ENCODE results near the gene FPR1.

FPR1 gene, protein sequence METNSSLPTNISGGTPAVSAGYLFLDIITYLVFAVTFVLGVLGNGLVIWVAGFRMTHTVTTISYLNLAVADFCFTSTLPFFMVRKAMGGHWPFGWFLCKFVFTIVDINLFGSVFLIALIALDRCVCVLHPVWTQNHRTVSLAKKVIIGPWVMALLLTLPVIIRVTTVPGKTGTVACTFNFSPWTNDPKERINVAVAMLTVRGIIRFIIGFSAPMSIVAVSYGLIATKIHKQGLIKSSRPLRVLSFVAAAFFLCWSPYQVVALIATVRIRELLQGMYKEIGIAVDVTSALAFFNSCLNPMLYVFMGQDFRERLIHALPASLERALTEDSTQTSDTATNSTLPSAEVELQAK

GRCh38 chr19:51751655-51752054 is at the start of gene FPR1:
Gene FPR1, minus strand, starts transcription at chr19:51751878. Its CDS starts 4,884 bp downstream, at chr19:51746994.
- DNase-seq, result no peak

DNA sequence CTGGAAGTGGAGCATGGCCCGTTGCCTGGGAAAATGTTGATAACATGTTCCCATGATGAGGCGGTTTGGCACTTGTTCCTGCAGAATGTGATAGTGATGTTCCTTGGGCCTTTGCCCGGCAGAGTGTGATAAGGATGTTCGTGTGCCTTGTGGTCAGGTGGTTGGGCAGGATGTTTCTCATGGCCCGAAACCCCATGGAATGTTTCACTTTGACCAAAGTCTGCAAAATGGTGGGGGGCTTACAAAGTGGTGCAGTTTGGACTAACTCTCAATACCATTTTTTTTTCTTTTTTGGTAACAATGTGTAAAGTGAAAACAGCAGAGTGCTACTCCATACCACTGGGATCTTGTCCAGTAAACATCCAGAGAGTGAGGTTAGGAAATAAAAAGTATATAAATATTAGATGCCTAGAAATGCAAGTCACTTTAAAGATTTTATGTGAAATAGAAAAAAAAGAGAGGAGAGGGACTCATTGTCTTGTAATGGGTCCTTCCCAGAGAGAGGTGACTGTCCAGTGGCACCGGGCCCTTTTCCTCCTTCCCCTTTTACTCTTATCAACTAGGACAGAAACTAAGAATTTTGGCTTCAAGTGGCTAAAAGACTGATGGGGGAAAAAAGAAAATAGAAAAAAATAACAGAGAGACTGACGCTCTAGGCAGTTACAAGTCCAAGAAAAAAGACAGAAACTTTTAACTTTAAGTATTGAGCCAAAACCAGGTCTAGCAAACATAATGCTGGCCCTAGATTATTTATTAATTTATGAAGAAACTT is 49.0 kb upstream of the FPR1 start:
- DNase-seq, result peak; percentile 74

DNA sequence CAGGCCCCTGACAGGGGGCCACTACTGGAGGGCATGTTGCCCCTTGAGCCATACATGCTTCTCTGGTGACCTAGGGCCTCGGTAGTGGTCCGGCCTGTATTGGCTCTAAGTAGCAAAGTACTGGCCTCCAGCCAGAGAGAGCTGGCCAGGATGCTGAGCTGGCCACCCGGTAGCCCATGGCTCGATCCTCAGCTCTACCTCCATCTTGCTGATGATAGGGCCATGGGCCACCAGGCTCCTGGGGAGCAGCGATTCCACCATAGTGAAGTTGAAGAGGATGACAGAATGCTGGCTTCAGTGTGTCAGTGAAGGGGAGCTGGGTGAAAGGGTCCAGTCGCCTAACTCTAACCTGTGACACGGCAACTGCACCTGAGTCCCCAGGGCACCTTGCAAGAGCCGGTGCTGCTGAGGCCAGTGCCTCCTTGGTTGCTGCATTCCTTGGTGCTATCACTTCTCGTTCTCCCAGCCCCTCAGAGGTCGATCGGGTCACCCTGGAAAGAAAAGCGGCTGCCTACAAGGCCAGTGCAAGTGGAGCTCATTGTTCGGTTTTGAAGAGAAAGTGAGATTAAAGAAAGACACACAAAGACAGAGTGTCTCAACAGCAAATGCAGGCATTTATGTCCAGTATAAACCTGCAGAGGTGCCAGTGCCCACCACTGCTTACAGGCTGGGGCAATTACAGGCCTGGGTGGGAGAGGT is 48.2 kb upstream of the FPR1 start:
- no peak for DNase-seq

GRCh38 chr19:51799034-51799773 is 47.5 kb upstream of the FPR1 start:
- DNase-seq, result peak; percentile 33

DNA sequence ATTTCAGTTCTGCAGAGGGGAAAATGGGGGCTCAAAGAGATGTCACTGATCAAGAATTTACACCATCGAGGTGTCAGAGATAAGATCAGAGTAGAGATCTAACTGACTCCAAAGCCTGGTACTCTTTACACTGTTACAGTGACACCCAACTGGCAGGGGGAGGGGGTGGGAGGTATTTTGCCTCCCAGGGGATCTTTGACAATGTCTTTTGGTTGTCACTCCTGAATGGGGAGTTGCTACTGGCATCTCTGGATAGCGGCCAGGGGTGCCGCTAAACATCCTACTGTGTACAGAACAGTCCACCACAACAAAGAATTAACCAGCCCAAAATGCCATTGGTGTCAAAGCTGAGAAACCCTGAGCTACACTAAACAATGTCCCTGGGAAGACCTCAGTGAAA is 46.4 kb upstream of the FPR1 start:
- DNase-seq, result no peak

GRCh38 chr19:51797480-51797879 is 45.8 kb upstream of the FPR1 start:
- DNase-seq, result no peak

DNA sequence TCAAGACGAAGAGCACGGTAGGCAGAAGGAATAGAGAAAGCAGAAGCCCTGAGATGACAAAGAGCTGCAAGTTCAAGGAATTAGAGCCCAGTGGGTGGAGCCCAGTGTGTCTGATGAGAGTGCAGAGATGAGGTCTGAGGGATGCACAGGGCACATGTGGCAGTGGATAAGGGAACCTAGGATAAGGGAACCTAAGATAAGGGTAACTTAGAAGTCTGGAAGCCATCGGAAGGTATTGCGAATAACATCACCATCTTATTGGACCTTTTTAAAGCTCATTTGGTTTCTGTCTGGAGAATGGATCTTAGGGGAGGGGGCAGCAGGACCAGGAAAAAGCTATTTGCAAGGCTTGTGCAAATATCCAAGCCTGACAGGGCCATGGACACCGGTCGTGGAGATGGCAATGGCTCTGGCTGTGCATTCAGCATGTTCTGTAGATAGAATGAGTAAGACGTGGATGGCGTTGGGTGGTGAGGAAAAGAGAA is 44.6 kb upstream of the FPR1 start:
- peak; percentile 24 for DNase-seq

DNA sequence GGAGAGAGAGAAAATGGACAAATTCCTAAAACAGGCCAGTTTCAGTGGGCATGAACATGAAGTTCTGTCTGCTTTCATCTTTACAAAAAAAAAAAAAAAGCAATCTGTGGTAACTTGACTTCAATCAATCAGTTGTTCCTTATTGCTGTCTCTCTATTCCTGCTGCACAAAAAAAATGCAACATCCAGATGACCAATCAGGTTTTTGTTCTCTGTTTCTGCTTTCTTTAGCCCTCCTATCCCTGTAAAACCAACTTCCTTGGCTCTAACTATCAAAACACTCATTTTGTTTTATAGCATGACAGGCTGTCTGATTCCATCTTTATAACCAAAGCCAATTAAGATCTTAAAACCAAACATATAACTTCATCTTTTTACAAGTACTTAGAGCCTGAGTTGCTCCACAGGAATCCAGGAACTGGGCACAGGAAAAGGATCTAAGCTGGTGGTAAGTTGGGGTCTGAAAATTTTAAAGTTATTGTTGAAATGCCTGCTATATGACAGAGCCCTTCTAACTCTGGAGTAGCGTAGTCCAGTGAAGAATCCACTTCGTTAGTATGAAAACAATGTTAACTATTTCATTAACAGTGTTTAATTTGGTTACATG is 43.3 kb upstream of the FPR1 start, which contains the start of gene FPR3:
Gene FPR3, plus strand, starts transcription at position 273 of the 606 bp plus-strand sequence. CDS start 28,592 bp downstream, outside the sequence.
- DNase-seq, result no peak

DNA sequence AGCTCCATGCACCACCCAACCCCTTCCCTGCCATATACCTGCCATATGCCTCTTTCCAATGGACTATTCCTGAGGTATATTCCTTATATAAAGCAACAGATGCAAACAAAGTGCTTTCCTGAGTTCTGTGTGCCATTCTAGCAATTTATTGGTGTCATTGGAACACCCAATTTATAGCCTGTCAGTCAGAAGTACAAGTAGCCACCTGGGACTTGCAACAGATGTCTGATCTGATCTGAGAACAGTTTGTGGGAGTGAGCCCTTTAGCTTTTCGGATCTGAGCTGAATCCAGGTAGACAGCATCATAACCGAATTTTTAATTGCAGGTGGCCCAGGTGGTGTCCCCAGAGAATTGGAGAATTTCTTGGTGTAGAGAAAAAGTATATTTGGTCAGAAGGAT is 42.3 kb upstream of the FPR1 start:
- DNase-seq, result no peak

- DNase-seq, result no peak
Measured at GRCh38 chr19:51792932-51793331, 41.3 kb upstream of the FPR1 start.

- no peak for DNase-seq
Measured at GRCh38 chr19:51789061-51789795, 37.5 kb upstream of the FPR1 start.

GRCh38 chr19:51788029-51788428 is 36.4 kb upstream of the FPR1 start:
- DNase-seq, result no peak

DNA sequence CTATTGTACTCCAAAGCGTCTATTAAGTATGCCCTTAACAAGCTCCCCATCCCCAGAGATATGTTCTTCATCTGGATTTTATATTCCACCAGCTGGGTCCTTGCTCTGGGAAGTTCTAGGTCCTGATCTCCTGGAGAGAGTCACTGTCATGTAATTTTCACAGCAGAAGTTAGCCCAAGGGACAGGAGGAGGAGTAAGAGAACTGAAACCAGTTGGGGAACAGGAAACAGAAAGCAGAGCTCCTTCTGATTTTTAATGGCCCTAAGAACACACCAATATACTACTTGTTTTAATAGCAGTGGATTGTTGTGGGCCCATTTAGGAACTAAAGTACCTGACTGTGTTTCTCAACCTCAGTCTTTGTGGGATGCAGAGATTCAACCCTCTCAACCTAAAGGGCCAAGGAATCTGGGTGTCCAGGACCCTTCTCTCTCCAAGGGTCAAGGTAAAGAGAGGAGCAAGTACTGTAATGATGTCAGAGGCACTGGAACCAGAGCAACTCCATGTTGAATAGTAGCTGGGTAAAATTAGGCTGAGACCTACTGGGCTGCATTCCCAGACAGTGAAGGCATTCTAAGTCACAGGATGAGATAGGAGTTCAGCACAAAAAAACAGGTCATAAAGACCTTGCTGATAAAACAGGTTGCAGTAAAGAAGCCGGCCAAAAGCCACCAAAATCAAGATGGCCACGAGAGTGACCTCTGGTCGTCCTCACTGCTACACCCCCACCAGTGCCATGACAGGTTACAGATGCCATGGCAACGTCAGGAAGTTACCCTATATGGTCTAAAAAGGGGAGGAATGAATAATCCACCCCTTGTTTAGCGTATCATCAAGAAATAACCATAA is 35.2 kb upstream of the FPR1 start:
- DNase-seq, result no peak

DNA sequence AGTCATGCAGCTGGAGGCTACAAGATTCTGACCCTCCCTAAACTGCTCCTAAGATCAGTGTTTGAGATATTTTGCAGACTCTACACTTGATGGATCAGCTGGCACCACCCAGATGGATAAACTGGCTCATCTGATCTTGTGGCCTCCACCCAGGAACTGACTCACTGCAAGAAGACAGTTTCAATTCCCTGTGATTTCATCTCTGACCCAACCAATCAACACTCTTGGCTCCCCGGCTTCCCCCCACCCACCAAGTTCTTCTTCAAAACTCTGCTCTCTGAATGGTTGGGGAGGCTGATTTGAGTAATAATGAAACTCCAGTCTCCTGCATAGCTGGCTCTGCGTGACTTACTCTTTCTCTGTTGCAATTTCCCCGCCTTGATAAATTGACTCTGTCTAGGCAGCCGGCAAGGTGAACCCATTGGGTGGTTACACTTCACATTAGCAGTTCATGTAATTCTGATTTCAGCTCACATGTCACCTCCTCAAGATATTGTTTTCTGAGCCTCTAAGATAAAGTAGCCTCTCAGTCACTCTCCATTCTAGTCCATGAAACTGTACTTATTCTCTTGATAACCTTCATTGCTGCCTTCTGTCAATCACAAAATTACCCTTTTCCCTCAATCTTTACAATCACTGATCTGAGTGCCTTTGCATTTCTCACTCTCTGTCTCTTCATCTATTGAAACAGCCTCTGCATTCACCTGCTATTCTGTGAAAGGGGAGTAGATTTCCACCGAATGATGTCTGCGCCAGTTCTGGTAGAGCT is 33.4 kb upstream of the FPR1 start:
- no peak for DNase-seq

- DNase-seq, result no peak
Measured at GRCh38 chr19:51784109-51784785, 32.6 kb upstream of the FPR1 start.

- peak; percentile 70 for DNase-seq
Measured at GRCh38 chr19:51783372-51783771, 31.7 kb upstream of the FPR1 start.

DNA sequence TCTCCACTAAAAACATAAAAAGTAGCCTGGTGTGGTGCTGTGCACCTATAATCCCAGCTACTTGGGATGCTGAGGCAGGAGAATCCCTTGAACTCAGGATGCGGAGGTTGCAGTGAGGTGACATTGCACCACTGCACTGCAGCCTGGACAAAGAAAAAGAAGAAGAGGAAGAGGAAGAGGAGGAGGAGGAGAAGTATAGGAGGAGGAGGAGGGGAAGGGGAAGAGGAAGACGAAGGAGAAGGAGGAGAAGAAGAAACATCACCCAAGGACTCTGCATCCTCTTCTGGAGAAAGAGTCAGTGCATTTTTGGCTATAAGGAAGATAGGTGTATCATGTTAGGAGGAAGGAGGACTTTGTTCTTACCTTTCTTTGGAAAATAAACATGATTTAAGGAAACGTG is 30.3 kb upstream of the FPR1 start:
- DNase-seq, result no peak

DNA sequence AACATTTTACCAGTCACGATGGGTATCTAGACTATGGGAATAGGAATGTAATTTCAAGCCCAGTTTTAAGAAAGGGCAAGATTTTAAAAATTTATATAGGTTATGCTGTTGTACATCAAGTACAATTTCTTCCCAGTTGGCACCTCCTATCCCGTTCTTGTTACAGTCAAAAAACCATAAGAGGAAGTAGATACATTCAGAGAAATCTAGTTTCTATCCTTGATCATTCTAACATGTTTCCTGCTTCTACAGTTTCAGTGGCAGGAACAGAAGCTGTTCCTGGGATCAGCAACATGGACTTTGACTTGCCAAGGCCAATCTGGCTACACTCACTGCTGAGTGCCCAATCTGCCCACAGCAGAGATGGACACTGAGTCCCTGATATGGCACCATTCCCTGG is 28.6 kb upstream of the FPR1 start:
- no peak for DNase-seq

DNA sequence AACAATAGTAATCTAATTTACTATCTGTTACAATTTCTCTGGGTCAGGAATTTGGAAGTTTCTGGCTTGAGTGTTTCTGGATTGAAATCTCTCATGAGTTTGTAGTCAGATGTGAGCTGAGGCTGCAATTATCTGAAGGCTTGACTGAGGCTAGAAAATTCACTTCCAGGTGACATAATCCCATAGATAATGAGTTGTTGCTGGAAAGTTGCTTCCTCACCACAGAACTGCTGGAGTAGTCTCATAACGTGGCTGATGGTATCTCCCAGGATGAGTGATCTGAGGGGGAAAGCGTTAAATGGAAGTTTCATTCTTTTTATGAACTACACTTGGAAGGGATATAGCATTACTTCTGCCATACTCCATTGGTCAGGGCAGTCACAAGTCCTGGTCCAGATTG is 28.0 kb upstream of the FPR1 start:
- no peak for DNase-seq
